SK-N-SH (cell line): ENCODE data around the gene GALNT13. TPM values are rescaled to one million over a fixed set of nuclear protein-coding genes. Genes with fewer than 3 reads are reported as not detected.

Experiments
- CTCF ChIA-PET: fragments of 300-600, 350-600 bp; formaldehyde crosslinking; extraction: SDS; loops from one replicate; lab custom pipeline; 2021; lab: Yijun Ruan, JAX
- POLR2A ChIA-PET: fragments of 350-600 bp; sonication (Branson Sonifier 250); formaldehyde crosslinking; extraction: SDS; loops from one replicate; lab custom pipeline; 2020; ENCODE audit warnings: antibody characterized with exemption, inconsistent platforms; lab: Yijun Ruan, JAX
- DNase-seq: peaks from one replicate; pipeline ENCODE4 v3.0.0; 2012
- H2AFZ ChIP-seq: fragments of 200-600 bp; sonication (generic); 2 replicates; pipeline ENCODE4 v1.8.1; 2016; ENCODE audit warnings: antibody characterized with exemption, mild to moderate bottlenecking, low read depth
- H3F3A ChIP-seq: fragments of 200-600 bp; sonication (generic); replicated peaks from 2 replicates; pipeline ENCODE3; 2016; ENCODE audit warnings: antibody characterized with exemption, mild to moderate bottlenecking; ENCODE audit not compliant: insufficient read depth
- H3K27ac ChIP-seq, 2 experiments: fragments of 200-500 bp in 1 of 2; fragments of 200-600 bp in 1 of 2; sonication (Bioruptor generic) in 1 of 2; sonication (generic), shearing (Covaris generic) in 1 of 2; 2 replicates each; pipeline versions ENCODE4 v1.5.1 to v1.6.1; 2014 to 2016; ENCODE audit warnings: low read depth in 2 of 2, inconsistent platforms in 1 of 2, low read length in 1 of 2, mild to moderate bottlenecking in 1 of 2, mixed read lengths in 1 of 2
- H3K27me3 ChIP-seq: fragments of 200-600 bp; sonication (generic), shearing (Covaris generic); 2 replicates; pipeline ENCODE4 v1.6.1; 2016; ENCODE audit warnings: mixed run types; ENCODE audit not compliant: insufficient read depth
- H3K36me3 ChIP-seq, 2 experiments: fragments of 200-500 bp in 1 of 2; fragments of 200-600 bp in 1 of 2; sonication (Bioruptor generic) in 1 of 2; sonication (generic) in 1 of 2; replicated peaks in 1 of 2; 2 replicates each; pipeline versions ENCODE3 to v1.5.1; 2014 to 2016; ENCODE audit warnings: low read length in 1 of 2, mild to moderate bottlenecking in 1 of 2; ENCODE audit not compliant: insufficient read depth in 2 of 2, control insufficient read depth in 1 of 2
- H3K4me1 ChIP-seq, 2 experiments: fragments of 200-500 bp in 1 of 2; fragments of 200-600 bp in 1 of 2; sonication (Bioruptor generic) in 1 of 2; sonication (generic), shearing (Covaris generic) in 1 of 2; 2 replicates each; pipeline versions ENCODE4 v1.5.1 to v1.6.1; 2014 to 2016; ENCODE audit warnings: low read depth in 1 of 2, low read length in 1 of 2, mixed run types in 1 of 2; ENCODE audit not compliant: insufficient read depth in 2 of 2, control insufficient read depth in 1 of 2
- H3K4me2 ChIP-seq: fragments of 200-600 bp; sonication (generic), shearing (Covaris generic); 2 replicates; pipeline ENCODE4 v1.6.1; 2017; ENCODE audit warnings: mixed run types
- H3K4me3 ChIP-seq, 2 experiments: fragments of 200-500 bp in 1 of 2; fragments of 200-600 bp in 1 of 2; sonication (Bioruptor generic) in 1 of 2; sonication (generic), shearing (Covaris generic) in 1 of 2; 2 replicates each; pipeline versions ENCODE4 v1.5.1 to v1.8.1; 2014 to 2016; ENCODE audit warnings: low read depth in 2 of 2, inconsistent platforms in 1 of 2, low read length in 1 of 2, mild to moderate bottlenecking in 1 of 2, mixed read lengths in 1 of 2, moderate library complexity in 1 of 2
- H3K79me2 ChIP-seq: fragments of 200-600 bp; sonication (generic); 2 replicates; pipeline ENCODE4 v1.8.1; 2017; ENCODE audit warnings: mild to moderate bottlenecking; ENCODE audit not compliant: insufficient read depth
- H3K9ac ChIP-seq: fragments of 200-600 bp; sonication (generic); 2 replicates; pipeline ENCODE4 v1.6.1; 2017; ENCODE audit warnings: mixed run types
- H3K9me2 ChIP-seq: fragments of 200-600 bp; sonication (generic); 2 replicates; pipeline ENCODE4 v1.6.1; 2017; ENCODE audit warnings: mixed run types
- H3K9me3 ChIP-seq: fragments of 200-600 bp; sonication (generic); 2 replicates; pipeline ENCODE4 v1.6.1; 2017; ENCODE audit warnings: mixed run types, mild to moderate bottlenecking, moderate library complexity
- H4K20me1 ChIP-seq: fragments of 200-600 bp; sonication (generic); 2 replicates; pipeline ENCODE4 v1.6.1; 2017; ENCODE audit warnings: mild to moderate bottlenecking, mixed run types; ENCODE audit not compliant: insufficient read depth
- CHD2 ChIP-seq: fragments of 150-350 bp; IDR thresholded peaks from 2 replicates; pipeline ENCODE4 v1.6.1; 2018; ENCODE audit warnings: low read length; ENCODE audit not compliant: partially characterized antibody
- ELF1 ChIP-seq: IDR thresholded peaks from 2 replicates; pipeline ENCODE4 v1.4.0; 2012
- FOXJ3 ChIP-seq: sonication (generic); formaldehyde crosslinking; IDR thresholded peaks from 2 replicates; pipeline ENCODE4 v1.5.1; 2020; ENCODE audit warnings: mild to moderate bottlenecking, missing genetic modification reagents
- FOXM1 ChIP-seq: IDR thresholded peaks from 2 replicates; pipeline ENCODE4 v1.4.0; 2012; ENCODE audit warnings: low read depth, mild to moderate bottlenecking
- GATA2 ChIP-seq: sonication (generic); formaldehyde crosslinking; IDR thresholded peaks from 2 replicates; pipeline ENCODE4 v1.5.0; 2020; ENCODE audit warnings: mild to moderate bottlenecking, missing genetic modification reagents
- JUND ChIP-seq: IDR thresholded peaks from 2 replicates; pipeline ENCODE4 v1.4.0; 2012
- NFIC ChIP-seq: IDR thresholded peaks from 2 replicates; pipeline ENCODE4 v1.4.0; 2012; ENCODE audit warnings: borderline replicate concordance
- NRF1 ChIP-seq: IDR thresholded peaks from 2 replicates; pipeline ENCODE4 v1.6.1; 2012; ENCODE audit warnings: low read depth, mild to moderate bottlenecking, low read length
- POLR2AphosphoS5 ChIP-seq: IDR thresholded peaks from 2 replicates; pipeline ENCODE4 v1.6.1; 2012; ENCODE audit warnings: low read depth, low read length
- RAD21 ChIP-seq: IDR thresholded peaks from 2 replicates; pipeline ENCODE4 v1.6.1; 2012; ENCODE audit warnings: mild to moderate bottlenecking, low read length
- RFX5 ChIP-seq: IDR thresholded peaks from 2 replicates; pipeline ENCODE4 v1.6.1; 2012; ENCODE audit warnings: mild to moderate bottlenecking, improper control_type of control experiment, low read length
- RXRA ChIP-seq: IDR thresholded peaks from 2 replicates; pipeline ENCODE4 v1.4.0; 2012; ENCODE audit warnings: low read depth, mild to moderate bottlenecking, borderline replicate concordance
- SIN3A ChIP-seq: IDR thresholded peaks from 2 replicates; pipeline ENCODE4 v1.6.1; 2012; ENCODE audit warnings: low read depth, mild to moderate bottlenecking, low read length, moderate library complexity, borderline replicate concordance
- SMC3 ChIP-seq: IDR thresholded peaks from 2 replicates; pipeline ENCODE4 v1.6.1; 2012; ENCODE audit warnings: low read depth, low read length, improper control_type of control experiment
- TCF12 ChIP-seq: IDR thresholded peaks from 2 replicates; pipeline ENCODE4 v1.4.0; 2012
- YY1 ChIP-seq: IDR thresholded peaks from 2 replicates; pipeline ENCODE4 v1.4.0; 2012; ENCODE audit warnings: low read depth, mild to moderate bottlenecking
- WGBS: methylation state at CpG from one replicate; pipeline ENCODE4 v1.1.6; 2017; ENCODE audit warnings: low lambda C conversion rate; 5-methylcytosine and 5-hydroxymethylcytosine counted together
- polyA plus RNA-seq, 3 experiments: library from polyadenylated mRNA; depleted of rRNA; stranded (reverse); fragments of >200 nt; gene quantifications; 2 replicates each; pipeline ENCODE4 v1.2.3, GENCODE V29; 2012
- TF ChIP-seq, protein P1 (sequence below): fragments of 150-350 bp; IDR thresholded peaks from 2 replicates; pipeline ENCODE4 v1.6.1; 2016; ENCODE audit warnings: mild to moderate bottlenecking, low read depth, low read length
- TF ChIP-seq, protein P2 (sequence below): IDR thresholded peaks from 2 replicates; pipeline ENCODE4 v1.6.1; 2012; ENCODE audit warnings: mild to moderate bottlenecking, low read depth, low read length, moderate library complexity
- TF ChIP-seq, protein P3 (sequence below): IDR thresholded peaks from 2 replicates; pipeline ENCODE4; 2012
- TF ChIP-seq, protein P4 (sequence below): IDR thresholded peaks from 2 replicates; pipeline ENCODE4 v1.4.0; 2012; ENCODE audit warnings: low read depth, borderline replicate concordance

GALNT13 gene
- polyA plus RNA-seq, 1 of the 3 experiments (the other 2 are of a cell fraction): 0.33 TPM

DNA sequence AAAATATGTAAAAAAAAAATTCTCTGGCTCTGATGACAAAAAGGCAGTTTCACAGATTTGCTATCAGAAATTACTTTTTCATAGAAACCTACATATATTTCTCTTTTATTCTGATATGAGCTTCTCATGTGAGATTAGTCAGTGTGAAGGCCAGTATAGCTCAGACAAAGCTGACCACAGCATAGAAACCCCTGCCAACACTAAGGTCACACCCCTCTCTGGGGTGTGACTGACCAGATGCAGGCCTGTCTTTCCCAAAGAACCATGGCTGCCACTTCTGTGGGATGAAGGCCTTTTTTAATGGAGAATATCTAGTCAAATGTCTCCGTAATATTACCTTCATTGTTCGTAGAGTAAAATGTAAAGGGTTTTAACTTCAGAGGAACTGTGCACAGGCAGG lies 496.4 kb downstream of the GALNT13 start:
- Histone ChIP-seq H3K27ac (no peak overlapping the region), H3K36me3 (no peaks in the 10 kb centered on the region)
- no peak for TF ChIP-seq NRF1
- TF ChIP-seq SMC3: no peak
- TF ChIP-seq, protein P1, sequence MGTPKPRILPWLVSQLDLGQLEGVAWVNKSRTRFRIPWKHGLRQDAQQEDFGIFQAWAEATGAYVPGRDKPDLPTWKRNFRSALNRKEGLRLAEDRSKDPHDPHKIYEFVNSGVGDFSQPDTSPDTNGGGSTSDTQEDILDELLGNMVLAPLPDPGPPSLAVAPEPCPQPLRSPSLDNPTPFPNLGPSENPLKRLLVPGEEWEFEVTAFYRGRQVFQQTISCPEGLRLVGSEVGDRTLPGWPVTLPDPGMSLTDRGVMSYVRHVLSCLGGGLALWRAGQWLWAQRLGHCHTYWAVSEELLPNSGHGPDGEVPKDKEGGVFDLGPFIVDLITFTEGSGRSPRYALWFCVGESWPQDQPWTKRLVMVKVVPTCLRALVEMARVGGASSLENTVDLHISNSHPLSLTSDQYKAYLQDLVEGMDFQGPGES: no peak
- TF ChIP-seq SIN3A: no peak
- no peak for TF ChIP-seq TCF12
- TF ChIP-seq RXRA: no peak
- no peak for TF ChIP-seq CHD2
- no peak for TF ChIP-seq FOXJ3 (CRISPR knock-in tag)
- TF ChIP-seq RFX5: no peak
- no peak for TF ChIP-seq FOXM1
- no peak for TF ChIP-seq POLR2AphosphoS5
- TF ChIP-seq, protein P2, sequence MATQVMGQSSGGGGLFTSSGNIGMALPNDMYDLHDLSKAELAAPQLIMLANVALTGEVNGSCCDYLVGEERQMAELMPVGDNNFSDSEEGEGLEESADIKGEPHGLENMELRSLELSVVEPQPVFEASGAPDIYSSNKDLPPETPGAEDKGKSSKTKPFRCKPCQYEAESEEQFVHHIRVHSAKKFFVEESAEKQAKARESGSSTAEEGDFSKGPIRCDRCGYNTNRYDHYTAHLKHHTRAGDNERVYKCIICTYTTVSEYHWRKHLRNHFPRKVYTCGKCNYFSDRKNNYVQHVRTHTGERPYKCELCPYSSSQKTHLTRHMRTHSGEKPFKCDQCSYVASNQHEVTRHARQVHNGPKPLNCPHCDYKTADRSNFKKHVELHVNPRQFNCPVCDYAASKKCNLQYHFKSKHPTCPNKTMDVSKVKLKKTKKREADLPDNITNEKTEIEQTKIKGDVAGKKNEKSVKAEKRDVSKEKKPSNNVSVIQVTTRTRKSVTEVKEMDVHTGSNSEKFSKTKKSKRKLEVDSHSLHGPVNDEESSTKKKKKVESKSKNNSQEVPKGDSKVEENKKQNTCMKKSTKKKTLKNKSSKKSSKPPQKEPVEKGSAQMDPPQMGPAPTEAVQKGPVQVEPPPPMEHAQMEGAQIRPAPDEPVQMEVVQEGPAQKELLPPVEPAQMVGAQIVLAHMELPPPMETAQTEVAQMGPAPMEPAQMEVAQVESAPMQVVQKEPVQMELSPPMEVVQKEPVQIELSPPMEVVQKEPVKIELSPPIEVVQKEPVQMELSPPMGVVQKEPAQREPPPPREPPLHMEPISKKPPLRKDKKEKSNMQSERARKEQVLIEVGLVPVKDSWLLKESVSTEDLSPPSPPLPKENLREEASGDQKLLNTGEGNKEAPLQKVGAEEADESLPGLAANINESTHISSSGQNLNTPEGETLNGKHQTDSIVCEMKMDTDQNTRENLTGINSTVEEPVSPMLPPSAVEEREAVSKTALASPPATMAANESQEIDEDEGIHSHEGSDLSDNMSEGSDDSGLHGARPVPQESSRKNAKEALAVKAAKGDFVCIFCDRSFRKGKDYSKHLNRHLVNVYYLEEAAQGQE: no peak
- TF ChIP-seq GATA2 (CRISPR knock-in tag): no peak
- TF ChIP-seq, all 33 proteins: peak for 0
- H3K79me2 ChIP-seq: no peaks in the 10 kb centered on the region
- no peaks in the 10 kb centered on the region for H3K4me1 ChIP-seq
- H2AFZ ChIP-seq: no peak overlapping the region
- H3K9me2 ChIP-seq: no peaks in the 10 kb centered on the region
- ChIA-PET POLR2A (no interaction called here), CTCF (no interaction called here)
- WGBS: 70% methylated on average over 2 of the region's 2 CpGs
- no peaks in the 10 kb centered on the region for H3K27me3 ChIP-seq
- no peaks in the 10 kb centered on the region for H4K20me1 ChIP-seq
- no peak overlapping the region for H3K4me3 ChIP-seq
- H3K9me3 ChIP-seq: no peaks in the 10 kb centered on the region
- no peak overlapping the region for H3K9ac ChIP-seq
- no peaks in the 10 kb centered on the region for H3F3A ChIP-seq
- no peak overlapping the region for H3K4me2 ChIP-seq
- no peak for DNase-seq

DNA sequence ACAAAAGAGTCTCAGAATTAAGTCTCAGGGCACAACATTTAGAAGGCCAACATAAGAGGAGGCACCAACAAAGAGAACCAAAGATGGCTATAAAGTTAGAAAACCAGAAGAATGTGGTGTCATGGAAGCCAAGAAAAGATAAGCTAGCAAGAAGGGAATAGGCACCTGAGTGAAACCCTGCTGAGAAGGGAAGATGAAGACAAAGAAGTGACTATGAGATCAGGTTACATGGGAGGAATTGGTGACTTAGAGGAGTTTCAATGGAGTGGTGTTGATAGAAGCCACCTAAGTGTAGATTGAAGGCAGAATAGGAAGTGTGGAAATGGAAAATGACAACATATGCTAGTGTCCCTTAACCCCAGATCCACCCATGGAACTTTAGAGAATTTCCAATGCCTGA lies 499.2 kb downstream of the GALNT13 start:
- ChIA-PET CTCF (interaction anchor here (0.8 to 6.2 kb wide), 2 partner anchors 10 to 502 kb away, joined by 3 to 32 read pairs; no protein-coding TSS in a partner anchor), POLR2A (no interaction called here)
- no peaks in the 10 kb centered on the region for H3F3A ChIP-seq
- H3K9me3 ChIP-seq: no peaks in the 10 kb centered on the region
- no peaks in the 10 kb centered on the region for H4K20me1 ChIP-seq
- no peak overlapping the region for H3K9ac ChIP-seq
- H3K27me3 ChIP-seq: no peaks in the 10 kb centered on the region
- no peak overlapping the region for H3K4me2 ChIP-seq
- no peaks in the 10 kb centered on the region for H3K79me2 ChIP-seq
- no peaks in the 10 kb centered on the region; a peak in 1 of 4 replicates for H3K4me1 ChIP-seq
- no peak overlapping the region for H2AFZ ChIP-seq
- no peak for DNase-seq
- no peaks in the 10 kb centered on the region for H3K9me2 ChIP-seq
- no peaks in the 10 kb centered on the region for H3K36me3 ChIP-seq
- no peak overlapping the region for H3K27ac ChIP-seq
- H3K4me3 ChIP-seq: no peak overlapping the region
- TF ChIP-seq, protein P3, sequence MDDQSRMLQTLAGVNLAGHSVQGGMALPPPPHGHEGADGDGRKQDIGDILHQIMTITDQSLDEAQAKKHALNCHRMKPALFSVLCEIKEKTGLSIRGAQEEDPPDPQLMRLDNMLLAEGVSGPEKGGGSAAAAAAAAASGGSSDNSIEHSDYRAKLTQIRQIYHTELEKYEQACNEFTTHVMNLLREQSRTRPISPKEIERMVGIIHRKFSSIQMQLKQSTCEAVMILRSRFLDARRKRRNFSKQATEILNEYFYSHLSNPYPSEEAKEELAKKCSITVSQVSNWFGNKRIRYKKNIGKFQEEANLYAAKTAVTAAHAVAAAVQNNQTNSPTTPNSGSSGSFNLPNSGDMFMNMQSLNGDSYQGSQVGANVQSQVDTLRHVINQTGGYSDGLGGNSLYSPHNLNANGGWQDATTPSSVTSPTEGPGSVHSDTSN: no peak
- no peak for TF ChIP-seq YY1
- TF ChIP-seq SIN3A: no peak
- TF ChIP-seq POLR2AphosphoS5: no peak
- TF ChIP-seq, protein P2: no peak
- TF ChIP-seq GATA2 (CRISPR knock-in tag): no peak
- no peak for TF ChIP-seq JUND
- TF ChIP-seq RAD21: no peak
- TF ChIP-seq, protein P4, sequence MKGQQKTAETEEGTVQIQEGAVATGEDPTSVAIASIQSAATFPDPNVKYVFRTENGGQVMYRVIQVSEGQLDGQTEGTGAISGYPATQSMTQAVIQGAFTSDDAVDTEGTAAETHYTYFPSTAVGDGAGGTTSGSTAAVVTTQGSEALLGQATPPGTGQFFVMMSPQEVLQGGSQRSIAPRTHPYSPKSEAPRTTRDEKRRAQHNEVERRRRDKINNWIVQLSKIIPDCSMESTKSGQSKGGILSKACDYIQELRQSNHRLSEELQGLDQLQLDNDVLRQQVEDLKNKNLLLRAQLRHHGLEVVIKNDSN: no peak
- no peak for TF ChIP-seq RFX5
- no peak for TF ChIP-seq ELF1
- TF ChIP-seq NFIC: no peak
